ENCODE measurements around the gene VPS8. TPM values are rescaled to one million over a fixed set of nuclear protein-coding genes. Genes with fewer than 3 reads are reported as not detected.

VPS8 gene
- total and polyA plus RNA-seq, 11 donors: 15.7 to 122 (median 74.3) TPM

GRCh38 chr3:184770541-184770940, 41.4 kb upstream of the VPS8 start:
- TF ChIP-seq POLR2A (IDR thresholded peaks at IDR 0.05): no peak
- TF ChIP-seq, protein P1, sequence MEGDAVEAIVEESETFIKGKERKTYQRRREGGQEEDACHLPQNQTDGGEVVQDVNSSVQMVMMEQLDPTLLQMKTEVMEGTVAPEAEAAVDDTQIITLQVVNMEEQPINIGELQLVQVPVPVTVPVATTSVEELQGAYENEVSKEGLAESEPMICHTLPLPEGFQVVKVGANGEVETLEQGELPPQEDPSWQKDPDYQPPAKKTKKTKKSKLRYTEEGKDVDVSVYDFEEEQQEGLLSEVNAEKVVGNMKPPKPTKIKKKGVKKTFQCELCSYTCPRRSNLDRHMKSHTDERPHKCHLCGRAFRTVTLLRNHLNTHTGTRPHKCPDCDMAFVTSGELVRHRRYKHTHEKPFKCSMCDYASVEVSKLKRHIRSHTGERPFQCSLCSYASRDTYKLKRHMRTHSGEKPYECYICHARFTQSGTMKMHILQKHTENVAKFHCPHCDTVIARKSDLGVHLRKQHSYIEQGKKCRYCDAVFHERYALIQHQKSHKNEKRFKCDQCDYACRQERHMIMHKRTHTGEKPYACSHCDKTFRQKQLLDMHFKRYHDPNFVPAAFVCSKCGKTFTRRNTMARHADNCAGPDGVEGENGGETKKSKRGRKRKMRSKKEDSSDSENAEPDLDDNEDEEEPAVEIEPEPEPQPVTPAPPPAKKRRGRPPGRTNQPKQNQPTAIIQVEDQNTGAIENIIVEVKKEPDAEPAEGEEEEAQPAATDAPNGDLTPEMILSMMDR (IDR thresholded peaks at IDR 0.05): no peak
- H3K4me1 ChIP-seq: peaks cover 0 to 24% (median 8%) of the 10 kb centered on the region in 12 donors
- 85 to 98% (median 93%) methylated on average over 10 to 12 of the region's 12 CpGs; no CpG with 5 or more reads in 1 of the 4 donors for WGBS, 4 donors
- DNase-seq (no peak), ATAC-seq (no peak)
- no peaks in the 10 kb centered on the region for H3K9me3 ChIP-seq
- no peak overlapping the region for H3K27ac ChIP-seq
- intact Hi-C loops (cut with DNase I): loop anchor here in 4 of 10 donors (5.0 to 10.0 kb wide), 4 partner anchors 33 to 406 kb away; partner anchors contain the start of genes THPO (in 2 of the 4), CLCN2 (in 1 of the 4) and POLR2H (in 1 of the 4)
- H3K27me3 ChIP-seq: peaks cover 0 to 4% (median 0%) of the 10 kb centered on the region in 9 donors
- H3K4me3 ChIP-seq: no peak overlapping the region
- H3K36me3 ChIP-seq: no peaks in the 10 kb centered on the region

- H3K27me3 ChIP-seq: peaks cover 0 to 3% (median 0%) of the 10 kb centered on the region in 9 donors
- peaks cover 0 to 24% (median 8%) of the 10 kb centered on the region in 12 donors for H3K4me1 ChIP-seq
- TF ChIP-seq, protein P1 (IDR thresholded peaks at IDR 0.05): no peak
- TF ChIP-seq POLR2A (IDR thresholded peaks at IDR 0.05): no peak
- H3K36me3 ChIP-seq: no peaks in the 10 kb centered on the region
- intact Hi-C loops (cut with DNase I): loop anchor here in 4 of 10 donors (5.0 to 10.0 kb wide), 4 partner anchors 34 to 407 kb away; partner anchors contain the start of genes THPO (in 2 of the 4), CLCN2 (in 1 of the 4) and POLR2H (in 1 of the 4)
- DNase-seq (no peak), ATAC-seq (peak in 2 of 4 donors; percentile 24 to 27)
- no peaks in the 10 kb centered on the region for H3K9me3 ChIP-seq
- WGBS, 4 donors: 66 to 76% (median 73%) methylated on average over 20 of the region's 20 CpGs
- no peak overlapping the region for H3K4me3 ChIP-seq
- H3K27ac ChIP-seq: peak overlapping the region in 1 of 12 donors; percentile 24
Observed at GRCh38 chr3:184771301-184772127, 40.5 kb upstream of the VPS8 start.

- no peak overlapping the region for H3K4me3 ChIP-seq
- TF ChIP-seq, protein P1 (IDR thresholded peaks at IDR 0.05): no peak
- TF ChIP-seq POLR2A (IDR thresholded peaks at IDR 0.05): no peak
- ATAC-seq: no peak
- H3K27me3 ChIP-seq: no peaks in the 10 kb centered on the region
- peak overlapping the region in 2 of 12 donors; percentile 4 to 58 for H3K27ac ChIP-seq
- no peaks in the 10 kb centered on the region for H3K36me3 ChIP-seq
- intact Hi-C loops (cut with DNase I): loop anchor here in 4 of 10 donors (5.0 to 10.0 kb wide), 4 partner anchors 35 to 408 kb away; partner anchors contain the start of genes THPO (in 2 of the 4), CLCN2 (in 1 of the 4) and POLR2H (in 1 of the 4)
- DNase-seq: no peak
- no peaks in the 10 kb centered on the region for H3K9me3 ChIP-seq
- WGBS, 4 donors: 81 to 86% (median 83%) methylated on average over 8 of the region's 8 CpGs
- H3K4me1 ChIP-seq: peaks cover 0 to 29% (median 8%) of the 10 kb centered on the region in 12 donors
Observed at GRCh38 chr3:184772667-184773272, 39.2 kb upstream of the VPS8 start.

Data from heart left ventricle (tissue), 16 donors.